IPS-15b (cell line): ENCODE data around the gene IGFBP3.
"Not testable (repeated sequence)": the region's sequence is repeated elsewhere in the genome, so short reads cannot be mapped to it uniquely, and the experiment has no call there.

ENCODE experiments used
- H3K27me3 ChIP-seq: one replicate; pipeline ENCODE4 v1.6.1; 2013; ENCODE audit warnings: low read length; ENCODE audit not compliant: control insufficient read depth, insufficient read depth
- H3K36me3 ChIP-seq: one replicate; pipeline ENCODE4 v1.6.1; 2013; ENCODE audit warnings: low read length; ENCODE audit not compliant: control insufficient read depth, insufficient read depth
- H3K4me1 ChIP-seq: one replicate; pipeline ENCODE4 v1.6.1; 2013; ENCODE audit warnings: mild to moderate bottlenecking, low read length; ENCODE audit not compliant: control insufficient read depth, insufficient read depth
- H3K4me3 ChIP-seq: one replicate; pipeline ENCODE4 v1.5.1; 2013; ENCODE audit warnings: low read depth, low read length
- H3K9ac ChIP-seq: one replicate; pipeline ENCODE4 v1.6.1; 2013; ENCODE audit warnings: low read depth, mild to moderate bottlenecking, low read length
- H3K9me3 ChIP-seq: one replicate; pipeline ENCODE4 v1.6.1; 2013; ENCODE audit warnings: mild to moderate bottlenecking, low read length; ENCODE audit not compliant: control insufficient read depth, insufficient read depth

Gene IGFBP3

GRCh38 chr7:45940939-45941338 is 19.9 kb upstream of the IGFBP3 start:
- Histone ChIP-seq H3K27me3 (no peaks in the 10 kb centered on the region), H3K36me3 (no peaks in the 10 kb centered on the region), H3K4me3 (no peak overlapping the region), H3K9ac (no peak overlapping the region), H3K9me3 (no peaks in the 10 kb centered on the region), H3K4me1 (no peaks in the 10 kb centered on the region)

GRCh38 chr7:45940237-45940781 is 19.2 kb upstream of the IGFBP3 start:
- not testable (repeated sequence) for H3K27me3 ChIP-seq, H3K36me3 ChIP-seq, H3K9me3 ChIP-seq, H3K4me1 ChIP-seq, H3K9ac ChIP-seq, H3K4me3 ChIP-seq

GRCh38 chr7:45939574-45939973 is 18.5 kb upstream of the IGFBP3 start:
- H3K36me3 ChIP-seq = no peaks in the 10 kb centered on the region
- no peak overlapping the region for H3K9ac ChIP-seq
- no peaks in the 10 kb centered on the region for H3K9me3 ChIP-seq
- H3K27me3 ChIP-seq = no peaks in the 10 kb centered on the region
- H3K4me1 ChIP-seq = no peaks in the 10 kb centered on the region
- H3K4me3 ChIP-seq = no peak overlapping the region

- H3K27me3 ChIP-seq = no peaks in the 10 kb centered on the region
- H3K4me1 ChIP-seq = no peaks in the 10 kb centered on the region
- H3K9me3 ChIP-seq = no peaks in the 10 kb centered on the region
- H3K36me3 ChIP-seq = no peaks in the 10 kb centered on the region
- H3K9ac ChIP-seq = no peak overlapping the region
- H3K4me3 ChIP-seq = no peak overlapping the region
Observed at GRCh38 chr7:45938626-45939302, 17.7 kb upstream of the IGFBP3 start.

- no peaks in the 10 kb centered on the region for H3K9me3 ChIP-seq
- H3K36me3 ChIP-seq = no peaks in the 10 kb centered on the region
- H3K4me3 ChIP-seq = no peak overlapping the region
- H3K9ac ChIP-seq = no peak overlapping the region
- H3K4me1 ChIP-seq = no peaks in the 10 kb centered on the region
- no peaks in the 10 kb centered on the region for H3K27me3 ChIP-seq
Observed at GRCh38 chr7:45937862-45938261, 16.8 kb upstream of the IGFBP3 start.

- no peak overlapping the region for H3K9ac ChIP-seq
- H3K4me3 ChIP-seq = no peak overlapping the region
- H3K36me3 ChIP-seq = no peaks in the 10 kb centered on the region
Observed at GRCh38 chr7:45937301-45937700, 16.2 kb upstream of the IGFBP3 start.

GRCh38 chr7:45930967-45931366 is 9.9 kb upstream of the IGFBP3 start:
- H3K4me3 ChIP-seq = no peak overlapping the region
- no peaks in the 10 kb centered on the region for H3K9me3 ChIP-seq

More at GRCh38 chr7:45937301-45937700, 16.2 kb upstream of the IGFBP3 start:
- Histone ChIP-seq H3K27me3 (no peaks in the 10 kb centered on the region), H3K4me1 (no peaks in the 10 kb centered on the region), H3K9me3 (no peaks in the 10 kb centered on the region)

GRCh38 chr7:45927721-45928120 is 6.6 kb upstream of the IGFBP3 start:
- H3K4me3 ChIP-seq = no peak overlapping the region
- H3K27me3 ChIP-seq = peaks cover 12% of the 10 kb centered on the region
- no peaks in the 10 kb centered on the region for H3K36me3 ChIP-seq
- H3K4me1 ChIP-seq = peaks cover 18% of the 10 kb centered on the region
- no peak overlapping the region for H3K9ac ChIP-seq
- no peaks in the 10 kb centered on the region for H3K9me3 ChIP-seq

More at GRCh38 chr7:45930967-45931366, 9.9 kb upstream of the IGFBP3 start:
- Histone ChIP-seq H3K36me3 (no peaks in the 10 kb centered on the region), H3K4me1 (no peaks in the 10 kb centered on the region), H3K27me3 (no peaks in the 10 kb centered on the region), H3K9ac (no peak overlapping the region)

- peaks cover 35% of the 10 kb centered on the region for H3K27me3 ChIP-seq
- no peaks in the 10 kb centered on the region for H3K36me3 ChIP-seq
- no peak overlapping the region for H3K4me3 ChIP-seq
- H3K9me3 ChIP-seq = no peaks in the 10 kb centered on the region
- peaks cover 18% of the 10 kb centered on the region for H3K4me1 ChIP-seq
- no peak overlapping the region for H3K9ac ChIP-seq
Observed at GRCh38 chr7:45924283-45924682, 3.2 kb upstream of the IGFBP3 start.

GRCh38 chr7:45923818-45924217 is 2.7 kb upstream of the IGFBP3 start:
- peaks cover 40% of the 10 kb centered on the region for H3K27me3 ChIP-seq
- H3K36me3 ChIP-seq = no peaks in the 10 kb centered on the region
- H3K9ac ChIP-seq = no peak overlapping the region
- no peaks in the 10 kb centered on the region for H3K9me3 ChIP-seq
- H3K4me3 ChIP-seq = no peak overlapping the region
- peaks cover 18% of the 10 kb centered on the region for H3K4me1 ChIP-seq

- Histone ChIP-seq H3K4me1 (peaks cover 18% of the 10 kb centered on the region), H3K9ac (no peak overlapping the region), H3K4me3 (peak overlapping the region; percentile 66), H3K27me3 (peaks cover 45% of the 10 kb centered on the region), H3K9me3 (no peaks in the 10 kb centered on the region), H3K36me3 (no peaks in the 10 kb centered on the region)
Observed at GRCh38 chr7:45923290-45923689, 2.2 kb upstream of the IGFBP3 start.

- Histone ChIP-seq H3K36me3 (no peaks in the 10 kb centered on the region), H3K9ac (no peak overlapping the region), H3K4me3 (peak overlapping the region; percentile 66)
Observed at GRCh38 chr7:45922810-45923209, 1.7 kb upstream of the IGFBP3 start.

More at GRCh38 chr7:45922810-45923209, 1.7 kb upstream of the IGFBP3 start:
- Histone ChIP-seq H3K9me3 (no peaks in the 10 kb centered on the region), H3K27me3 (peaks cover 50% of the 10 kb centered on the region), H3K4me1 (peaks cover 18% of the 10 kb centered on the region)
